Activated B cell treated with CpG ODN at 0.5 μM for 24 hours (primary cell): ENCODE results near the gene IGIP. TPM values are rescaled to one million over a fixed set of nuclear protein-coding genes. Genes with fewer than 3 reads are reported as not detected.
A peak's percentile ranks its signal among the peaks of the same experiment; 100 is the strongest.

Source experiments
- ATAC-seq: fragments of 200-7000 bp; cut with Tn5 transposase; one replicate; pipeline ENCODE4 v1.10.0; 2021; ENCODE audit warnings: low read depth, mild to moderate bottlenecking, moderate library complexity
- CTCF ChIA-PET: fragments of 350-600 bp; sonication (Branson Sonifier 250); formaldehyde crosslinking; loops from one replicate; lab custom pipeline; 2021; ENCODE audit warnings: antibody characterized with exemption; lab: Charles Lee
- POLR2A ChIA-PET: fragments of 350-600 bp; sonication (Branson Sonifier 250); formaldehyde crosslinking; loops from one replicate; lab custom pipeline; 2021; ENCODE audit warnings: antibody characterized with exemption; lab: Charles Lee
- DNase-seq: peaks from one replicate; pipeline ENCODE4 v3.0.0; 2022
- H3K27ac Mint-ChIP-seq: one replicate; pipeline ENCODE4 v1.8.0; 2020; ENCODE audit warnings: mixed read lengths
- H3K27me3 Mint-ChIP-seq: one replicate; pipeline ENCODE4 v1.8.0; 2021; ENCODE audit warnings: mixed read lengths
- H3K36me3 Mint-ChIP-seq: one replicate; pipeline ENCODE4 v1.8.0; 2021; ENCODE audit warnings: low read depth, mixed read lengths
- H3K4me1 Mint-ChIP-seq: one replicate; pipeline ENCODE4 v1.8.0; 2021; ENCODE audit warnings: mixed read lengths
- H3K4me3 Mint-ChIP-seq: one replicate; pipeline ENCODE4 v1.8.0; 2020; ENCODE audit warnings: mild to moderate bottlenecking, mixed read lengths
- H3K9me3 Mint-ChIP-seq: one replicate; pipeline ENCODE4 v1.8.0; 2020; ENCODE audit warnings: mixed read lengths
- CTCF ChIP-seq: fragments of 200-600 bp; IDR thresholded peaks from one replicate; pipeline ENCODE4 v1.8.0; 2022; ENCODE audit warnings: antibody characterized with exemption, mild to moderate bottlenecking
- intact Hi-C: fragments of 100-400 bp; cut with micrococcal nuclease; formaldehyde crosslinking; loops from one replicate; pipeline ENCODE4 v1.15.1; 2024
- total RNA-seq: library from RNA; stranded (reverse); gene quantifications from 2 replicates; pipeline ENCODE4 v1.2.3, GENCODE V29; 2022

The IGIP gene
- total RNA-seq, 1 donor from 2014 or later: 4.8 TPM

- H3K36me3 Mint-ChIP-seq: peaks cover 7% of the 10 kb centered on the region
- ChIA-PET POLR2A (no interaction called here), CTCF (no interaction called here)
- no peak overlapping the region for H3K27ac Mint-ChIP-seq
- H3K27me3 Mint-ChIP-seq: peaks cover 6% of the 10 kb centered on the region
- TF ChIP-seq CTCF: no peak
- peaks cover 62% of the 10 kb centered on the region for H3K4me1 Mint-ChIP-seq
- DNase-seq (no peak), ATAC-seq (no peak)
- intact Hi-C loops: loop anchor here (5.0 to 10.0 kb wide), 3 partner anchors 554 to 718 kb away; partner anchors contain the start of gene WDR55
- H3K9me3 Mint-ChIP-seq: no peaks in the 10 kb centered on the region
- H3K4me3 Mint-ChIP-seq: no peak overlapping the region
Measured at GRCh38 chr5:140110646-140110957, 15.1 kb upstream of the IGIP start.

GRCh38 chr5:140111011-140111858 lies 14.5 kb upstream of the IGIP start:
- no peak for ATAC-seq
- peaks cover 6% of the 10 kb centered on the region for H3K27me3 Mint-ChIP-seq

GRCh38 chr5:140111859-140112551 lies 13.7 kb upstream of the IGIP start:
- TF ChIP-seq CTCF: no peak
- ChIA-PET CTCF (interaction anchor here (0.6 to 6.2 kb wide), 3 partner anchors 13 to 39 kb away, joined by 3 to 59 read pairs (median 3); no protein-coding TSS in a partner anchor), POLR2A (interaction anchor here (0.6 kb wide), 3 partner anchors 36 to 770 kb away, joined by 3 to 5 read pairs (median 3); partner anchors contain the start of gene PAIP2)
- peak overlapping the region; percentile 72 for H3K4me3 Mint-ChIP-seq
- no peak for DNase-seq
- ATAC-seq: no peak
- peak overlapping the region; percentile 19 for H3K27ac Mint-ChIP-seq
- H3K36me3 Mint-ChIP-seq: peaks cover 7% of the 10 kb centered on the region
- H3K4me1 Mint-ChIP-seq: peaks cover 68% of the 10 kb centered on the region
- intact Hi-C loops: loop anchor here (5.0 to 10.0 kb wide), 3 partner anchors 553 to 720 kb away; partner anchors contain the start of gene WDR55
- H3K9me3 Mint-ChIP-seq: no peaks in the 10 kb centered on the region
- H3K27me3 Mint-ChIP-seq: peaks cover 6% of the 10 kb centered on the region

More at GRCh38 chr5:140111011-140111858, 14.5 kb upstream of the IGIP start:
- intact Hi-C loops: loop anchor here (5.0 to 10.0 kb wide), 3 partner anchors 554 to 719 kb away; partner anchors contain the start of gene WDR55
- CTCF ChIA-PET: interaction anchor here (6.2 kb wide), 1 partner anchor 33 kb away, joined by 59 read pairs; no protein-coding TSS in a partner anchor
- POLR2A ChIA-PET: no interaction called here
- Mint-ChIP-seq H3K27ac (peak overlapping the region; percentile 19), H3K4me3 (peak overlapping the region; percentile 56), H3K4me1 (peaks cover 69% of the 10 kb centered on the region), H3K36me3 (peaks cover 7% of the 10 kb centered on the region), H3K9me3 (no peaks in the 10 kb centered on the region)
- no peak for TF ChIP-seq CTCF
- no peak for DNase-seq

- H3K4me3 Mint-ChIP-seq: peak overlapping the region; percentile 72
- H3K27me3 Mint-ChIP-seq: peaks cover 6% of the 10 kb centered on the region
- intact Hi-C loops: loop anchor here (5.0 to 10.0 kb wide), 3 partner anchors 552 to 720 kb away; partner anchors contain the start of gene WDR55
- peak overlapping the region; percentile 18 for H3K27ac Mint-ChIP-seq
- CTCF ChIA-PET: interaction anchor here (6.2 kb wide), 1 partner anchor 32 kb away, joined by 59 read pairs; no protein-coding TSS in a partner anchor
- no peaks in the 10 kb centered on the region for H3K9me3 Mint-ChIP-seq
- POLR2A ChIA-PET: interaction anchor here (0.6 to 1.1 kb wide), 6 partner anchors 33 to 840 kb away, joined by 3 to 9 read pairs (median 3); partner anchors contain the start of gene PAIP2
- TF ChIP-seq CTCF: no peak
- ATAC-seq: no peak
- peaks cover 72% of the 10 kb centered on the region for H3K4me1 Mint-ChIP-seq
- no peak for DNase-seq
- H3K36me3 Mint-ChIP-seq: peaks cover 5% of the 10 kb centered on the region
Measured at GRCh38 chr5:140112685-140113179, 13.0 kb upstream of the IGIP start.
